Loucy (cell line): ENCODE measurements around the gene LBH.

Experiments used
- H2AFZ ChIP-seq: fragments of 200-600 bp; sonication (generic); 2 replicates; pipeline ENCODE4 v1.6.0; 2016; ENCODE audit warnings: antibody characterized with exemption, mild to moderate bottlenecking, low read length, moderate library complexity
- H3F3A ChIP-seq: fragments of 200-600 bp; 2 replicates; pipeline ENCODE4 v1.6.0; 2016; ENCODE audit warnings: antibody characterized with exemption, low read depth, mild to moderate bottlenecking
- H3K27me3 ChIP-seq: fragments of 200-600 bp; sonication (generic); 2 replicates; pipeline ENCODE4 v1.6.1; 2014; ENCODE audit warnings: low read length, mild to moderate bottlenecking; ENCODE audit not compliant: insufficient read depth, poor library complexity, severe bottlenecking
- H3K36me3 ChIP-seq: fragments of 200-600 bp; sonication (generic); 2 replicates; pipeline ENCODE4 v1.6.1; 2016; ENCODE audit warnings: low read length; ENCODE audit not compliant: insufficient read depth
- H3K4me1 ChIP-seq: fragments of 200-600 bp; sonication (generic); 2 replicates; pipeline ENCODE4 v1.5.1; 2014; ENCODE audit warnings: low read length, mild to moderate bottlenecking; ENCODE audit not compliant: insufficient read depth, poor library complexity, severe bottlenecking
- H3K4me2 ChIP-seq: fragments of 200-600 bp; sonication (generic); 2 replicates; pipeline ENCODE4 v1.6.0; 2014; ENCODE audit warnings: antibody characterized with exemption, low read length, low read depth, mild to moderate bottlenecking; ENCODE audit not compliant: poor library complexity, severe bottlenecking
- H3K4me3 ChIP-seq: fragments of 200-600 bp; sonication (generic); 2 replicates; pipeline ENCODE4 v1.5.1; 2014; ENCODE audit warnings: low read length, mild to moderate bottlenecking, mixed read lengths; ENCODE audit not compliant: poor library complexity, severe bottlenecking
- H3K79me2 ChIP-seq: fragments of 200-600 bp; sonication (generic); 2 replicates; pipeline ENCODE4 v1.6.1; 2014; ENCODE audit warnings: low read length; ENCODE audit not compliant: insufficient read depth
- H3K9ac ChIP-seq: fragments of 200-600 bp; sonication (generic); 2 replicates; pipeline ENCODE4 v1.6.0; 2014; ENCODE audit warnings: mild to moderate bottlenecking, low read depth, low read length, moderate library complexity; ENCODE audit not compliant: poor library complexity, severe bottlenecking
- H3K9me2 ChIP-seq: fragments of 200-600 bp; sonication (generic); replicated peaks from 2 replicates; pipeline ENCODE4 v1.6.1; 2016; ENCODE audit warnings: low read depth, low read length, mixed read lengths
- H3K9me3 ChIP-seq: fragments of 200-600 bp; sonication (generic); 2 replicates; pipeline ENCODE4 v1.6.1; 2014; ENCODE audit warnings: mild to moderate bottlenecking, antibody characterized with exemption, low read length, low read depth; ENCODE audit not compliant: insufficient read depth
- H4K20me1 ChIP-seq: fragments of 200-600 bp; sonication (generic); 2 replicates; pipeline ENCODE4 v1.6.0; 2014; ENCODE audit warnings: antibody characterized with exemption, low read length, mild to moderate bottlenecking; ENCODE audit not compliant: insufficient read depth, poor library complexity, severe bottlenecking
- EZH2phosphoT487 ChIP-seq: fragments of 200-600 bp; IDR thresholded peaks from 2 replicates; pipeline ENCODE4 v1.6.1; 2018; ENCODE audit warnings: antibody characterized with exemption, mild to moderate bottlenecking, moderate library complexity, borderline replicate concordance
- TF ChIP-seq, protein P1 (sequence below): fragments of 200-600 bp; sonication (generic); conservative IDR thresholded peaks from 2 replicates; pipeline ENCODE4 v1.5.1; 2014; ENCODE audit warnings: mild to moderate bottlenecking, antibody characterized with exemption, low read length

Gene LBH

DNA sequence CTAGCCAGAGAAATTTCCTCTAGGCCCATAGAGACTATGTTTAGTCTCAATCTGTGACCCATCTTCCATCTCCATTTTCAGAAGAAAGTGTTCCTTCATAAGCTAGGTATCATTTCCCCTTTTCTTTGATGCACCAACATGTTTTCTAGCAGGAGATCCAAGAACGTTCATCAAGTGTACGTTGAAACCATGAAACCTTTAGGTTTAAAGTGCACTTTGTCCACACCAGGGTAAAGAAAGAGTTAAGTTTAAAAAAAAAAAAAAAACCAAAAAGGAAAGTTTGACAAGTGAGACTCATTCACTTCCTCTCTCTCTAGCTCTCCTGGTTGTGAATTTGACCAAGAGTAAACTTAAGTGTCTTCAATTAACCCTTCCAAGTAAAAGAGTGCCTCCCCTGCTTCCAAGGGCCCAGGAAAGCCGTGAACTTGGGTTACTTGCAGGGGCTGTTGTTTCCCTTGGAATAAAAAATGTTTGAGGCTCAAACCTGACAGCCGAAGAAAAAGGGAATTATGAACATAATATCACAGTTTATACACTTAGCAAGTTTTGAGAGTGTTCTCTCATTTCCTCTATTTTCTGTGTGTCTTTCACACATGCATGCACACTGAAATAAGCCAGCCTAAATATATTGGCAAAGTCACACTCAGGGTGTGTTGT is 56.7 kb downstream of the LBH start:
- peaks cover 4% of the 10 kb centered on the region; the same call in 1 of the 2 replicates for H3F3A ChIP-seq
- no peaks in the 10 kb centered on the region for H3K27me3 ChIP-seq
- peak overlapping the region; percentile 49 for H3K4me2 ChIP-seq
- H3K9ac ChIP-seq = no peak overlapping the region
- no peaks in the 10 kb centered on the region for H3K9me3 ChIP-seq
- H2AFZ ChIP-seq = no peak overlapping the region
- no peaks in the 10 kb centered on the region for H3K79me2 ChIP-seq
- H4K20me1 ChIP-seq = no peaks in the 10 kb centered on the region
- H3K4me1 ChIP-seq = peaks cover 48% of the 10 kb centered on the region
- no peak overlapping the region for H3K4me3 ChIP-seq
- TF ChIP-seq, protein P1, sequence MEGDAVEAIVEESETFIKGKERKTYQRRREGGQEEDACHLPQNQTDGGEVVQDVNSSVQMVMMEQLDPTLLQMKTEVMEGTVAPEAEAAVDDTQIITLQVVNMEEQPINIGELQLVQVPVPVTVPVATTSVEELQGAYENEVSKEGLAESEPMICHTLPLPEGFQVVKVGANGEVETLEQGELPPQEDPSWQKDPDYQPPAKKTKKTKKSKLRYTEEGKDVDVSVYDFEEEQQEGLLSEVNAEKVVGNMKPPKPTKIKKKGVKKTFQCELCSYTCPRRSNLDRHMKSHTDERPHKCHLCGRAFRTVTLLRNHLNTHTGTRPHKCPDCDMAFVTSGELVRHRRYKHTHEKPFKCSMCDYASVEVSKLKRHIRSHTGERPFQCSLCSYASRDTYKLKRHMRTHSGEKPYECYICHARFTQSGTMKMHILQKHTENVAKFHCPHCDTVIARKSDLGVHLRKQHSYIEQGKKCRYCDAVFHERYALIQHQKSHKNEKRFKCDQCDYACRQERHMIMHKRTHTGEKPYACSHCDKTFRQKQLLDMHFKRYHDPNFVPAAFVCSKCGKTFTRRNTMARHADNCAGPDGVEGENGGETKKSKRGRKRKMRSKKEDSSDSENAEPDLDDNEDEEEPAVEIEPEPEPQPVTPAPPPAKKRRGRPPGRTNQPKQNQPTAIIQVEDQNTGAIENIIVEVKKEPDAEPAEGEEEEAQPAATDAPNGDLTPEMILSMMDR = no peak
- no peak for TF ChIP-seq EZH2phosphoT487
- no peaks in the 10 kb centered on the region for H3K9me2 ChIP-seq
- no peaks in the 10 kb centered on the region for H3K36me3 ChIP-seq

DNA sequence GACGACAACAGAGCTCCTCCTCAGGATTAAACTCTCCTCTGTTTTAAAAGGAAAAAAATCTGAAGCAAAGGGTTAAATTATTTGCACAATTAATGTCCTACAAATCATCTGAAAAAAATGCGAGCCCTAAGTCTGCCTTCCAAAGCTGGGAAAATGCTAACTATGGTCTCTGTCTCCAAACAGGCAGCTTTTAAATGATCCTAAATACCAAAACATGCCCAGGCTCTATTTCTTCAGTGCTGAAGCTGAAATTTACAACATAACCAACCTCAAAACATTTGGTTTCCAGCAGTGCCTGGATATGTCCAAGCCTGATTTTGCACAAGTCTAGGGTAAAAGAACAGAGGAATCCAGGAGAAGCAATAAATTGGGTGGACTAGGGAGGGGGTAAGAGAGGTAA is 57.2 kb downstream of the LBH start:
- Histone ChIP-seq H2AFZ (no peak overlapping the region), H3K9ac (no peak overlapping the region), H3K4me2 (peak overlapping the region; percentile 49), H3K9me3 (no peaks in the 10 kb centered on the region), H3K27me3 (no peaks in the 10 kb centered on the region), H3K4me3 (no peak overlapping the region), H3F3A (peaks cover 4% of the 10 kb centered on the region; the same call in 1 of the 2 replicates), H3K79me2 (no peaks in the 10 kb centered on the region), H3K36me3 (no peaks in the 10 kb centered on the region), H3K4me1 (peaks cover 54% of the 10 kb centered on the region), H3K9me2 (no peaks in the 10 kb centered on the region), H4K20me1 (no peaks in the 10 kb centered on the region)
- TF ChIP-seq, protein P1 = no peak
- no peak for TF ChIP-seq EZH2phosphoT487

- H3K4me2 ChIP-seq = no peak overlapping the region
- no peak overlapping the region for H3K9ac ChIP-seq
Observed at GRCh38 chr2:30293303-30293921, 62.1 kb downstream of the LBH start.

More at GRCh38 chr2:30293303-30293921, 62.1 kb downstream of the LBH start:
- Histone ChIP-seq H3K9me3 (peaks cover 3% of the 10 kb centered on the region; the same call in 1 of the 2 replicates), H4K20me1 (no peaks in the 10 kb centered on the region), H2AFZ (no peak overlapping the region), H3K4me1 (peaks cover 43% of the 10 kb centered on the region), H3K36me3 (no peaks in the 10 kb centered on the region), H3K4me3 (no peak overlapping the region), H3K79me2 (no peaks in the 10 kb centered on the region), H3K27me3 (no peaks in the 10 kb centered on the region), H3F3A (peaks cover 4% of the 10 kb centered on the region; the same call in 1 of the 2 replicates), H3K9me2 (no peaks in the 10 kb centered on the region)
- no peak for TF ChIP-seq EZH2phosphoT487
- TF ChIP-seq, protein P1 = no peak
